Testis (tissue), 3 donors: ENCODE measurements around the gene ADAMTS6. TPM values are rescaled to one million over a fixed set of nuclear protein-coding genes. Genes with fewer than 3 reads are reported as not detected.

ENCODE experiments used
- DNase-seq: peaks from one replicate; pipeline ENCODE4 v3.0.0-alpha.2; 2019
- H3K27ac ChIP-seq, 2 donors: fragments of 200-600 bp; sonication (generic); one replicate each; pipeline ENCODE4 v1.5.1; 2019
- H3K27me3 ChIP-seq: fragments of 200-600 bp; sonication (generic); one replicate; pipeline ENCODE4 v1.5.1; 2019
- H3K36me3 ChIP-seq: fragments of 200-600 bp; sonication (generic); one replicate; pipeline ENCODE4 v1.5.1; 2017; ENCODE audit warnings: low read depth; ENCODE audit errors: missing control alignments
- H3K4me1 ChIP-seq: fragments of 200-600 bp; sonication (generic); one replicate; pipeline ENCODE4 v1.5.1; 2019
- H3K4me3 ChIP-seq, 2 donors: fragments of 200-600 bp; sonication (generic); one replicate each; pipeline ENCODE4 v1.5.1; 2017 to 2019
- H3K9me3 ChIP-seq: fragments of 200-600 bp; sonication (generic); one replicate; pipeline ENCODE4 v1.5.1; 2017
- CTCF ChIP-seq, 3 experiments: fragments of 450-650 bp in 2 of 3; fragments of 200-600 bp in 1 of 3; sonication (generic) in 1 of 3; IDR thresholded peaks; one replicate each; pipeline ENCODE4 v1.5.1; 2016 to 2019; ENCODE audit warnings: antibody characterized with exemption in 3 of 3, mild to moderate bottlenecking in 2 of 3, moderate library complexity in 1 of 3
- POLR2A ChIP-seq: fragments of 450-650 bp; IDR thresholded peaks from one replicate; pipeline ENCODE4 v1.6.1; 2017; ENCODE audit warnings: antibody characterized with exemption, mild to moderate bottlenecking, moderate library complexity
- WGBS, 2 donors: methylation state at CpG; one replicate each; pipeline ENCODE4 v1.1.5; 2018; 5-methylcytosine and 5-hydroxymethylcytosine counted together
- intact Hi-C: fragments of 100-400 bp; cut with DNase I; formaldehyde crosslinking; loops from one replicate; pipeline ENCODE4 v1.15.1; 2023; ENCODE audit warnings: low total_unique reads
- polyA plus RNA-seq: library from polyadenylated mRNA; stranded (reverse); fragments of 350-450 nt; fragmentation: Illumina TruSeq; extraction: RNeasy Lipid Tissue Mini Kit (QIAGEN cat#74804); gene quantifications from one replicate; pipeline ENCODE4 v1.2.3, GENCODE V29; 2014; ENCODE audit warnings: low read depth, low replicate concordance; ENCODE audit not compliant: insufficient read depth
- total RNA-seq, 2 donors: library from RNA; depleted of rRNA; stranded (reverse); fragments of >200 nt; gene quantifications; one replicate each; pipeline ENCODE4 v1.2.3, GENCODE V29; 2016

The ADAMTS6 gene
- total and polyA plus RNA-seq, 3 donors from 2014 or later, result 4.1 to 43.1 (median 25.5) TPM

- H3K27me3 ChIP-seq, result no peaks in the 10 kb centered on the region
- H3K36me3 ChIP-seq, result no peaks in the 10 kb centered on the region
- H3K4me1 ChIP-seq, result no peaks in the 10 kb centered on the region
- H3K9me3 ChIP-seq, result no peaks in the 10 kb centered on the region
- intact Hi-C loops, result no loop called here
- WGBS, 2 donors, result 95 to 98% methylated on average over 2 of the region's 2 CpGs
- no peak overlapping the region for H3K4me3 ChIP-seq
- no peak overlapping the region for H3K27ac ChIP-seq
- TF ChIP-seq POLR2A, result no peak
- no peak for TF ChIP-seq CTCF (IDR thresholded peaks at IDR 0.05)
- no peak for DNase-seq
Measured at GRCh38 chr5:65412842-65413241, 68.9 kb downstream of the ADAMTS6 start.

GRCh38 chr5:65411356-65411755 is 70.4 kb downstream of the ADAMTS6 start:
- intact Hi-C loops, result no loop called here
- no peak for TF ChIP-seq CTCF (IDR thresholded peaks at IDR 0.05)
- TF ChIP-seq POLR2A, result no peak
- H3K27me3 ChIP-seq, result no peaks in the 10 kb centered on the region
- no peak overlapping the region for H3K27ac ChIP-seq
- WGBS, 2 donors, result 94 to 97% methylated on average over 2 of the region's 2 CpGs
- no peaks in the 10 kb centered on the region for H3K4me1 ChIP-seq
- H3K36me3 ChIP-seq, result no peaks in the 10 kb centered on the region
- no peaks in the 10 kb centered on the region for H3K9me3 ChIP-seq
- DNase-seq, result no peak
- H3K4me3 ChIP-seq, result no peak overlapping the region

GRCh38 chr5:65395526-65396155 is 86.1 kb downstream of the ADAMTS6 start:
- Histone ChIP-seq H3K36me3 (no peaks in the 10 kb centered on the region), H3K4me1 (no peaks in the 10 kb centered on the region), H3K4me3 (no peak overlapping the region), H3K9me3 (no peaks in the 10 kb centered on the region), H3K27me3 (no peaks in the 10 kb centered on the region), H3K27ac (no peak overlapping the region)
- TF ChIP-seq CTCF (IDR thresholded peaks at IDR 0.05), result no peak
- intact Hi-C loops, result no loop called here
- no peak for DNase-seq
- 49 to 70% methylated on average over 2 of the region's 2 CpGs for WGBS, 2 donors

GRCh38 chr5:65394087-65394486 is 87.6 kb downstream of the ADAMTS6 start:
- no peaks in the 10 kb centered on the region for H3K27me3 ChIP-seq
- intact Hi-C loops, result no loop called here
- TF ChIP-seq POLR2A (no peak), CTCF (IDR thresholded peaks at IDR 0.05) (no peak)
- no peaks in the 10 kb centered on the region for H3K4me1 ChIP-seq
- DNase-seq, result no peak
- no peak overlapping the region for H3K27ac ChIP-seq
- no peaks in the 10 kb centered on the region for H3K9me3 ChIP-seq
- H3K4me3 ChIP-seq, result no peak overlapping the region
- WGBS, 2 donors, result 62 to 73% methylated on average over 2 of the region's 2 CpGs
- H3K36me3 ChIP-seq, result no peaks in the 10 kb centered on the region

GRCh38 chr5:65391591-65391990 is 90.1 kb downstream of the ADAMTS6 start:
- DNase-seq, result no peak
- H3K27ac ChIP-seq, result no peak overlapping the region
- 89 to 91% methylated on average over 4 of the region's 4 CpGs for WGBS, 2 donors
- TF ChIP-seq POLR2A (no peak), CTCF (IDR thresholded peaks at IDR 0.05) (no peak)
- no peaks in the 10 kb centered on the region for H3K36me3 ChIP-seq
- no peak overlapping the region for H3K4me3 ChIP-seq
- H3K9me3 ChIP-seq, result no peaks in the 10 kb centered on the region
- intact Hi-C loops, result no loop called here
- no peaks in the 10 kb centered on the region for H3K27me3 ChIP-seq
- H3K4me1 ChIP-seq, result no peaks in the 10 kb centered on the region
